OCI-LY7 (cell line): ENCODE results near the gene TARDBP. TPM values are rescaled to one million over a fixed set of nuclear protein-coding genes. Genes with fewer than 3 reads are reported as not detected.

Experiments
- BruUV-seq: library from RNA; stranded (reverse); fragments of 400-500 nt; replicated peaks from 2 replicates; lab custom pipeline; 2021; lab: Mats Ljungman, UMichigan
- CTCF ChIA-PET: fragments of 300-600 bp; sonication (Branson Sonifier 250); formaldehyde crosslinking; loops from one replicate; lab custom pipeline; 2022; ENCODE audit warnings: antibody characterized with exemption; ENCODE audit not compliant: unreplicated experiment; lab: Charles Lee
- POLR2A ChIA-PET: fragments of 300-600 bp; sonication (Branson Sonifier 250); formaldehyde crosslinking; loops from one replicate; lab custom pipeline; 2022; ENCODE audit warnings: antibody characterized with exemption; lab: Charles Lee
- DNase-seq: peaks from one replicate; pipeline ENCODE4 v3.0.0-alpha.2; 2015; ENCODE audit warnings: low spot score
- H2AFZ ChIP-seq: fragments of 200-600 bp; sonication (generic), shearing (Covaris generic); 2 replicates; pipeline ENCODE4 v1.6.1; 2014; ENCODE audit warnings: mild to moderate bottlenecking, antibody characterized with exemption, low read length, moderate library complexity
- H3K27ac ChIP-seq: fragments of 200-600 bp; sonication (generic); 2 replicates; pipeline ENCODE4 v1.5.1; 2014; ENCODE audit warnings: mixed run types, low read depth, mild to moderate bottlenecking, moderate library complexity, low read length, inconsistent platforms; ENCODE audit not compliant: poor library complexity, severe bottlenecking
- H3K36me3 ChIP-seq: fragments of 200-600 bp; sonication (generic); 2 replicates; pipeline ENCODE4 v1.6.1; 2014; ENCODE audit warnings: mild to moderate bottlenecking, antibody characterized with exemption, low read length, moderate library complexity, mixed read lengths; ENCODE audit not compliant: insufficient read depth
- H3K4me1 ChIP-seq: fragments of 200-600 bp; sonication (generic); 2 replicates; pipeline ENCODE4 v1.5.1; 2014; ENCODE audit warnings: mild to moderate bottlenecking, low read length; ENCODE audit not compliant: insufficient read depth, poor library complexity, severe bottlenecking
- H3K4me2 ChIP-seq: fragments of 200-600 bp; sonication (generic); 2 replicates; pipeline ENCODE4 v1.6.1; 2014; ENCODE audit warnings: mild to moderate bottlenecking, low read length
- H3K4me3 ChIP-seq: fragments of 200-600 bp; sonication (generic); 2 replicates; pipeline ENCODE4 v1.5.1; 2014; ENCODE audit warnings: mild to moderate bottlenecking, low read depth, low read length; ENCODE audit not compliant: poor library complexity, severe bottlenecking
- H3K79me2 ChIP-seq: fragments of 200-600 bp; sonication (generic); 2 replicates; pipeline ENCODE4 v1.6.1; 2016; ENCODE audit warnings: low read depth, mild to moderate bottlenecking, low read length, moderate library complexity, mixed read lengths; ENCODE audit not compliant: insufficient read depth
- H3K9me2 ChIP-seq: fragments of 200-600 bp; sonication (generic); 2 replicates; pipeline ENCODE4 v1.6.1; 2016; ENCODE audit warnings: mild to moderate bottlenecking, low read length, mixed read lengths; ENCODE audit not compliant: insufficient read depth
- H3K9me3 ChIP-seq: fragments of 200-600 bp; sonication (generic); 2 replicates; pipeline ENCODE4 v1.6.1; 2014; ENCODE audit warnings: mild to moderate bottlenecking, mixed run types, low read length, mixed read lengths
- H4K20me1 ChIP-seq: fragments of 200-600 bp; sonication (generic); 2 replicates; pipeline ENCODE4 v1.6.1; 2014; ENCODE audit warnings: mild to moderate bottlenecking, antibody characterized with exemption, low read length, moderate library complexity, mixed read lengths; ENCODE audit not compliant: insufficient read depth
- EZH2phosphoT487 ChIP-seq: fragments of 200-600 bp; sonication (generic); IDR thresholded peaks from 2 replicates; pipeline ENCODE4 v1.6.1; 2018; ENCODE audit warnings: low read depth, borderline replicate concordance, mild to moderate bottlenecking, mixed run types, antibody characterized with exemption, low read length, moderate library complexity, mixed read lengths
- intact Hi-C: fragments of 100-400 bp; cut with micrococcal nuclease; formaldehyde crosslinking; loops from one replicate; pipeline ENCODE4 v1.10.0; 2022; ENCODE audit not compliant: unreplicated experiment
- total RNA-seq, 2 experiments: library from RNA; depleted of rRNA in 1 of 2; stranded (reverse); fragments of >200 nt in 1 of 2; shearing (Covaris generic) in 1 of 2; gene quantifications; 2 replicates each; pipeline ENCODE4 v1.2.3, GENCODE V29; 2014 to 2022
- TF ChIP-seq, protein P1 (sequence below): fragments of 200-600 bp; sonication (generic); conservative IDR thresholded peaks from 2 replicates; pipeline ENCODE4 v1.5.1; 2014; ENCODE audit warnings: mild to moderate bottlenecking, antibody characterized with exemption, low read length, moderate library complexity, mixed read lengths

TARDBP gene
- total RNA-seq, 2 experiments from 2014 or later: 145 to 277 TPM

DNA sequence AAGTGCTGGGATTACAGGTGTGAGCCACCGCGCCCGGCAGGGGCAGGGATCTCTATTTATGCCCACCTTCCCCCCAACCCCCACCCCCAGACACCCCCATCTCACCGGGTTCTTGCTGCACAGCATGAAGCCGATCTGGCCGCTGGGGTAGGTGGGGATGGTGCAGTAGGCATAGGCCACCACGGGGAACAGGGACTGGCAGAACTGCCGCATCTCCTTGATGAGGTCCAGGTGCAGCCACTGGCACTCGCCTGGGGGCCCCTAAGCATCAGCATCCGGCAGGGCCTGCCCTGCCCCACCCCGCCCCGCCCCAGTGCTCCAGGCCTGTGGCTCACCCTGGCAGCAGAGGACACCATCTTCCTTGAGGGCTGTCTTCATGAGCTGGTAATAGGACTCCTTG lies 43.2 kb downstream of the TARDBP start:
- ChIA-PET POLR2A (interaction anchor here (0.6 to 1.6 kb wide), 2 partner anchors 18 to 35 kb away, joined by 3 to 4 read pairs; no protein-coding TSS in a partner anchor), CTCF (interaction anchor here (0.7 kb wide), 1 partner anchor 574 kb away, joined by 7 read pairs; no protein-coding TSS in a partner anchor)
- intact Hi-C loops: no loop called here
- no peak overlapping the region for H3K27ac ChIP-seq
- no peak overlapping the region for H3K4me3 ChIP-seq
- H3K4me2 ChIP-seq: no peak overlapping the region
- peaks cover 57% of the 10 kb centered on the region for H3K36me3 ChIP-seq
- no peaks in the 10 kb centered on the region for H3K9me3 ChIP-seq
- H3K4me1 ChIP-seq: peaks cover 49% of the 10 kb centered on the region
- H4K20me1 ChIP-seq: 0 out of 2 replicates have a peak, but pooled peaks cover 3% of the 10 kb centered on the region
- no peaks in the 10 kb centered on the region for H3K9me2 ChIP-seq
- H2AFZ ChIP-seq: no peak overlapping the region
- H3K79me2 ChIP-seq: peaks cover 37% of the 10 kb centered on the region
- DNase-seq: no peak
- BruUV-seq: no TSS peak
- TF ChIP-seq EZH2phosphoT487: no peak
- TF ChIP-seq, protein P1, sequence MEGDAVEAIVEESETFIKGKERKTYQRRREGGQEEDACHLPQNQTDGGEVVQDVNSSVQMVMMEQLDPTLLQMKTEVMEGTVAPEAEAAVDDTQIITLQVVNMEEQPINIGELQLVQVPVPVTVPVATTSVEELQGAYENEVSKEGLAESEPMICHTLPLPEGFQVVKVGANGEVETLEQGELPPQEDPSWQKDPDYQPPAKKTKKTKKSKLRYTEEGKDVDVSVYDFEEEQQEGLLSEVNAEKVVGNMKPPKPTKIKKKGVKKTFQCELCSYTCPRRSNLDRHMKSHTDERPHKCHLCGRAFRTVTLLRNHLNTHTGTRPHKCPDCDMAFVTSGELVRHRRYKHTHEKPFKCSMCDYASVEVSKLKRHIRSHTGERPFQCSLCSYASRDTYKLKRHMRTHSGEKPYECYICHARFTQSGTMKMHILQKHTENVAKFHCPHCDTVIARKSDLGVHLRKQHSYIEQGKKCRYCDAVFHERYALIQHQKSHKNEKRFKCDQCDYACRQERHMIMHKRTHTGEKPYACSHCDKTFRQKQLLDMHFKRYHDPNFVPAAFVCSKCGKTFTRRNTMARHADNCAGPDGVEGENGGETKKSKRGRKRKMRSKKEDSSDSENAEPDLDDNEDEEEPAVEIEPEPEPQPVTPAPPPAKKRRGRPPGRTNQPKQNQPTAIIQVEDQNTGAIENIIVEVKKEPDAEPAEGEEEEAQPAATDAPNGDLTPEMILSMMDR: no peak

DNA sequence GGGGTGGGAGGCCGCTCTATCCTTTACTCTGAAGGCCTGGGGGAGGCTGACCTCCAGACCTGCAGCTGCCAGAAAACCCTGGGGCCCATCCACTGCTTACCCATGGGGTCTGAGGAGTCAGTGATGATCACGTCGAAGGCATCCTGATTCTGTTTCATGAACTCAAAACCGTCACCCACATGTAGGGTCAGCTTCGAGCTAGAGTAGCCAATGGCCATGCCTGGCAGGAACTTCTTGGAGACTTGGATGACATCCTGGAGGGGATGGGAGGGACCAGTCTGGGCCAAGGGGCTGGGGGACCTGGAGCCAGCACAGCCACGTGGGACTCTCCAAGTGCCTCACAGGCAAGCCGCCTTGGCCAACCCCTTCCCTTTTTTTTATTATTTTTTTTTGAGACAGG lies 44.0 kb downstream of the TARDBP start:
- intact Hi-C loops: no loop called here
- no peak overlapping the region for H3K4me3 ChIP-seq
- ChIA-PET POLR2A (interaction anchor here (0.6 to 1.6 kb wide), 3 partner anchors 19 to 225 kb away, joined by 3 to 4 read pairs (median 3); no protein-coding TSS in a partner anchor), CTCF (interaction anchor here (0.7 kb wide), 1 partner anchor 573 kb away, joined by 7 read pairs; no protein-coding TSS in a partner anchor)
- TF ChIP-seq, protein P1: no peak
- no peak for TF ChIP-seq EZH2phosphoT487
- DNase-seq: no peak
- H3K9me3 ChIP-seq: no peaks in the 10 kb centered on the region
- no TSS peak for BruUV-seq
- H3K9me2 ChIP-seq: no peaks in the 10 kb centered on the region
- H3K27ac ChIP-seq: no peak overlapping the region
- H3K36me3 ChIP-seq: peaks cover 57% of the 10 kb centered on the region
- no peak overlapping the region for H2AFZ ChIP-seq
- H3K4me2 ChIP-seq: no peak overlapping the region
- peaks cover 46% of the 10 kb centered on the region for H3K79me2 ChIP-seq
- peaks cover 53% of the 10 kb centered on the region for H3K4me1 ChIP-seq
- H4K20me1 ChIP-seq: 0 out of 2 replicates have a peak, but pooled peaks cover 3% of the 10 kb centered on the region

DNA sequence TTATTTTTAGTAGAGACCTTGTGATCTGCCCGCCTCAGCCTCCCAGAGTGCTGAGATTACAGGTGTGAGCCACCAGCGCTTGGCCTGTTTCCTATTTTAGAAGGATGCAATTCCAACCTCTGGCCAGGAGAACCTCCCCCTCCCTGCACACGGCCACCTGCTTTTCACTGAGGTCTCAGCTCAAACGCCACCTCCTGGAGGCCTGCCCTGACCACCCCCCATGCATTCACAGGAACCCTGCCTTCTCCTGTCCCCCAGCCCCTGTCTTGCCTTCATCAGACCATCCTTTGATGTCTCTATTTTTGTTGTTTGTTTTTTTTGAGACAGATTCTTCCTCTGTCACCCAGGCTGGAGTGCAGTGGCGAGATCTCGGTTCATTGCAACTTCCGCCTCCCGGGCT lies 45.0 kb downstream of the TARDBP start:
- ChIA-PET POLR2A (interaction anchor here (0.7 kb wide), 1 partner anchor 169 kb away, joined by 4 read pairs; no protein-coding TSS in a partner anchor), CTCF (no interaction called here)
- peaks cover 57% of the 10 kb centered on the region for H3K36me3 ChIP-seq
- no peaks in the 10 kb centered on the region for H3K9me3 ChIP-seq
- intact Hi-C loops: no loop called here
- H3K79me2 ChIP-seq: peaks cover 53% of the 10 kb centered on the region
- peak overlapping the region; percentile 93 for H3K4me2 ChIP-seq
- TF ChIP-seq, protein P1: 0 out of 2 replicates have a peak, but pooled peaks have one; percentile 21
- no peak for TF ChIP-seq EZH2phosphoT487
- DNase-seq: no peak
- no peak overlapping the region for H3K27ac ChIP-seq
- peaks cover 51% of the 10 kb centered on the region for H3K4me1 ChIP-seq
- H4K20me1 ChIP-seq: 0 out of 2 replicates have a peak, but pooled peaks cover 3% of the 10 kb centered on the region
- H2AFZ ChIP-seq: no peak overlapping the region
- H3K9me2 ChIP-seq: no peaks in the 10 kb centered on the region
- H3K4me3 ChIP-seq: no peak overlapping the region
- no TSS peak for BruUV-seq
